GM18909 (cell line): ENCODE data around the gene CENPP.
"Not testable (repeated sequence)": the region's sequence is repeated elsewhere in the genome, so short reads cannot be mapped to it uniquely, and the experiment has no call there.

Experiments
- ATAC-seq: cut with Tn5 transposase; IDR thresholded peaks from one replicate; pipeline ENCODE4 v1.9.1; 2021; ENCODE audit warnings: mild to moderate bottlenecking; ENCODE audit not compliant: unreplicated experiment, poor library complexity

Gene CENPP

GRCh38 chr9:92608909-92609445, 283.2 kb downstream of the CENPP start:
- ATAC-seq, result no peak

- no peak for ATAC-seq
Observed at GRCh38 chr9:92610470-92611420, 285.0 kb downstream of the CENPP start.

GRCh38 chr9:92611621-92612285, 286.0 kb downstream of the CENPP start:
- no peak for ATAC-seq

GRCh38 chr9:92612292-92612691, 286.5 kb downstream of the CENPP start:
- ATAC-seq, result no peak

GRCh38 chr9:92612816-92613215, 287.1 kb downstream of the CENPP start:
- no peak for ATAC-seq

- ATAC-seq, result no peak
Observed at GRCh38 chr9:92613268-92614122, 287.7 kb downstream of the CENPP start.

GRCh38 chr9:92614123-92614510, 288.4 kb downstream of the CENPP start:
- no peak for ATAC-seq

- ATAC-seq, result no peak
Observed at GRCh38 chr9:92614763-92615461, 289.2 kb downstream of the CENPP start.

GRCh38 chr9:92615790-92616189, 290.0 kb downstream of the CENPP start:
- ATAC-seq, result no peak

- ATAC-seq, result no peak
Observed at GRCh38 chr9:92616199-92616641, 290.5 kb downstream of the CENPP start.

- no peak for ATAC-seq
Observed at GRCh38 chr9:92616655-92617111, 290.9 kb downstream of the CENPP start.

GRCh38 chr9:92617195-92617813, 291.6 kb downstream of the CENPP start:
- ATAC-seq, result no peak

GRCh38 chr9:92617951-92618510, 292.3 kb downstream of the CENPP start:
- ATAC-seq, result no peak

GRCh38 chr9:92618633-92619225, 293.0 kb downstream of the CENPP start:
- ATAC-seq, result no peak

- ATAC-seq, result no peak
Observed at GRCh38 chr9:92619601-92620300, 294.0 kb downstream of the CENPP start.

GRCh38 chr9:92620845-92621244, 295.1 kb downstream of the CENPP start:
- ATAC-seq, result no peak

GRCh38 chr9:92623936-92624335, 298.2 kb downstream of the CENPP start:
- ATAC-seq, result not testable (repeated sequence)

GRCh38 chr9:92626484-92626883, 300.7 kb downstream of the CENPP start:
- ATAC-seq, result no peak
